CD14-positive monocyte (primary cell): Measurements from ENCODE around the gene TNNT2. TPM values are rescaled to one million over a fixed set of nuclear protein-coding genes. Genes with fewer than 3 reads are reported as not detected.

Source experiments
- DNase-seq, 3 donors: peaks; one replicate each; pipeline ENCODE4 v3.0.0-alpha.2; 2011 to 2022
- H2AFZ ChIP-seq: 2 replicates; pipeline ENCODE4 v1.6.0; 2012; ENCODE audit warnings: mild to moderate bottlenecking, low read depth, low read length, inconsistent platforms; ENCODE audit not compliant: insufficient read depth, poor library complexity, severe bottlenecking
- H3K27ac ChIP-seq, 2 donors: 1 replicate in 1 of 2; 2 replicates in 1 of 2; pipeline ENCODE4 v1.5.1; 2012 to 2013; ENCODE audit warnings: low read length in 2 of 2, control low read depth in 1 of 2, inconsistent platforms in 1 of 2, low read depth in 1 of 2, mild to moderate bottlenecking in 1 of 2
- H3K27me3 ChIP-seq, 2 donors: one replicate each; pipeline versions ENCODE4 v1.6.0 to v1.6.1; 2011 to 2013; ENCODE audit warnings: low read length in 2 of 2; ENCODE audit not compliant: control insufficient read depth in 2 of 2, insufficient read depth in 2 of 2
- H3K36me3 ChIP-seq, 2 donors: replicated peaks in 1 of 2; 1 replicate in 1 of 2; 2 replicates in 1 of 2; pipeline versions ENCODE4 v1.5.1 to v1.6.1; 2012 to 2013; ENCODE audit warnings: low read length in 2 of 2, control low read depth in 1 of 2, inconsistent platforms in 1 of 2, mild to moderate bottlenecking in 1 of 2; ENCODE audit not compliant: insufficient read depth in 2 of 2, control insufficient read depth in 1 of 2
- H3K4me1 ChIP-seq, 2 donors: 1 replicate in 1 of 2; 2 replicates in 1 of 2; pipeline versions ENCODE4 v1.5.1 to v1.6.1; 2012 to 2013; ENCODE audit warnings: low read length in 2 of 2, control low read depth in 1 of 2, inconsistent platforms in 1 of 2, mild to moderate bottlenecking in 1 of 2, moderate library complexity in 1 of 2; ENCODE audit not compliant: insufficient read depth in 2 of 2, control insufficient read depth in 1 of 2
- H3K4me2 ChIP-seq: replicated peaks from 2 replicates; pipeline ENCODE3; 2012; ENCODE audit warnings: low read length, moderate library complexity, mild to moderate bottlenecking; ENCODE audit not compliant: poor library complexity, severe bottlenecking; ENCODE audit errors: extremely low read depth
- H3K4me3 ChIP-seq, 3 experiments: fragments of 200-600 bp in 1 of 3; sonication (generic) in 1 of 3; replicated peaks in 1 of 3; 1 replicate in 2 of 3; 2 replicates in 1 of 3; pipeline ENCODE4 v1.5.1; 2011 to 2013; ENCODE audit warnings: low read length in 3 of 3, mild to moderate bottlenecking in 3 of 3, control low read depth in 2 of 3, low read depth in 2 of 3, inconsistent platforms in 1 of 3, moderate library complexity in 1 of 3
- H3K79me2 ChIP-seq: 2 replicates; pipeline ENCODE4 v1.6.0; 2012; ENCODE audit warnings: mild to moderate bottlenecking, control low read depth, inconsistent platforms, low read length, moderate library complexity; ENCODE audit not compliant: insufficient read depth
- H3K9ac ChIP-seq: 2 replicates; pipeline ENCODE4 v1.6.0; 2017; ENCODE audit warnings: low read length, mild to moderate bottlenecking; ENCODE audit not compliant: insufficient read depth, poor library complexity, severe bottlenecking
- H3K9me3 ChIP-seq, 2 donors: replicated peaks in 1 of 2; 1 replicate in 1 of 2; 2 replicates in 1 of 2; pipeline versions ENCODE4 v1.5.1 to v1.6.1; 2012 to 2013; ENCODE audit warnings: low read length in 2 of 2, control low read depth in 1 of 2; ENCODE audit not compliant: control insufficient read depth in 1 of 2, insufficient read depth in 1 of 2
- H4K20me1 ChIP-seq: 2 replicates; pipeline ENCODE4 v1.6.0; 2012; ENCODE audit warnings: mild to moderate bottlenecking, low read length, control low read depth, moderate library complexity; ENCODE audit not compliant: insufficient read depth
- H3K27ac Mint-ChIP-seq, 7 donors: one replicate each; pipeline ENCODE4 v1.8.0; 2020; ENCODE audit warnings: mild to moderate bottlenecking in 7 of 7, mixed read lengths in 7 of 7, moderate library complexity in 6 of 7, inconsistent platforms in 2 of 7
- H3K27me3 Mint-ChIP-seq, 3 donors: one replicate each; pipeline ENCODE4 v1.8.0; 2021 to 2022; ENCODE audit warnings: low read depth in 3 of 3, mild to moderate bottlenecking in 3 of 3, mixed read lengths in 3 of 3, moderate library complexity in 3 of 3, inconsistent platforms in 1 of 3
- H3K36me3 Mint-ChIP-seq, 2 donors: one replicate each; pipeline ENCODE4 v1.8.0; 2020; ENCODE audit warnings: mixed read lengths in 2 of 2, inconsistent platforms in 1 of 2, mild to moderate bottlenecking in 1 of 2
- H3K4me1 Mint-ChIP-seq: one replicate; pipeline ENCODE4 v1.8.0; 2020; ENCODE audit warnings: mild to moderate bottlenecking, mixed read lengths
- H3K4me3 Mint-ChIP-seq, 2 donors: one replicate each; pipeline ENCODE4 v1.8.0; 2020; ENCODE audit warnings: mild to moderate bottlenecking in 2 of 2, mixed read lengths in 2 of 2, moderate library complexity in 1 of 2
- H3K9me3 Mint-ChIP-seq, 7 donors: one replicate each; pipeline ENCODE4 v1.8.0; 2020 to 2022; ENCODE audit warnings: mixed read lengths in 7 of 7, mild to moderate bottlenecking in 6 of 7, moderate library complexity in 6 of 7, inconsistent platforms in 2 of 7
- WGBS: methylation state at CpG from one replicate; pipeline ENCODE4 v1.1.5; 2013; ENCODE audit warnings: missing lambda C conversion rate; ENCODE audit not compliant: insufficient coverage; 5-methylcytosine and 5-hydroxymethylcytosine counted together
- intact Hi-C, 2 donors: fragments of 100-400 bp; cut with micrococcal nuclease; formaldehyde crosslinking; loops; one replicate each; pipeline versions ENCODE4 v1.15.0 to v1.15.1; 2023
- polyA plus RNA-seq, 3 donors: library from polyadenylated mRNA; depleted of rRNA in 1 of 3; unstranded in 2 of 3; stranded (reverse) in 1 of 3; fragments of 300-500 nt in 2 of 3; fragments of >200 nt in 1 of 3; fragmentation: Illumina TruSeq in 2 of 3; gene quantifications; 1 replicate in 2 of 3; 2 replicates in 1 of 3; pipeline ENCODE4 v1.2.3, GENCODE V29; 2012 to 2021
- TF ChIP-seq, protein P1 (sequence below): fragments of 200-600 bp; IDR thresholded peaks from one replicate; pipeline ENCODE4 v1.8.0; 2022; ENCODE audit warnings: antibody characterized with exemption, mild to moderate bottlenecking

TNNT2 gene
- polyA plus RNA-seq, 3 donors = not detected

GRCh38 chr1:201359031-201359872 is 18.2 kb downstream of the TNNT2 start:
- Histone ChIP-seq H3K4me2 (no peak overlapping the region), H3K9me3 (no peaks in the 10 kb centered on the region), H3K4me3 (no peak overlapping the region), H4K20me1 (no peaks in the 10 kb centered on the region), H3K79me2 (no peaks in the 10 kb centered on the region), H3K27ac (no peak overlapping the region), H3K27me3 (no peaks in the 10 kb centered on the region), H2AFZ (no peak overlapping the region), H3K4me1 (no peaks in the 10 kb centered on the region), H3K9ac (no peak overlapping the region), H3K36me3 (no peaks in the 10 kb centered on the region)
- Mint-ChIP-seq H3K4me3 (no peak overlapping the region), H3K27me3 (peaks cover 3 to 10% (median 9%) of the 10 kb centered on the region in 3 donors), H3K4me1 (no peaks in the 10 kb centered on the region), H3K36me3 (no peaks in the 10 kb centered on the region), H3K9me3 (peaks cover 0 to 1% (median 0%) of the 10 kb centered on the region in 7 donors), H3K27ac (no peak overlapping the region)
- DNase-seq = no peak
- TF ChIP-seq, protein P1, sequence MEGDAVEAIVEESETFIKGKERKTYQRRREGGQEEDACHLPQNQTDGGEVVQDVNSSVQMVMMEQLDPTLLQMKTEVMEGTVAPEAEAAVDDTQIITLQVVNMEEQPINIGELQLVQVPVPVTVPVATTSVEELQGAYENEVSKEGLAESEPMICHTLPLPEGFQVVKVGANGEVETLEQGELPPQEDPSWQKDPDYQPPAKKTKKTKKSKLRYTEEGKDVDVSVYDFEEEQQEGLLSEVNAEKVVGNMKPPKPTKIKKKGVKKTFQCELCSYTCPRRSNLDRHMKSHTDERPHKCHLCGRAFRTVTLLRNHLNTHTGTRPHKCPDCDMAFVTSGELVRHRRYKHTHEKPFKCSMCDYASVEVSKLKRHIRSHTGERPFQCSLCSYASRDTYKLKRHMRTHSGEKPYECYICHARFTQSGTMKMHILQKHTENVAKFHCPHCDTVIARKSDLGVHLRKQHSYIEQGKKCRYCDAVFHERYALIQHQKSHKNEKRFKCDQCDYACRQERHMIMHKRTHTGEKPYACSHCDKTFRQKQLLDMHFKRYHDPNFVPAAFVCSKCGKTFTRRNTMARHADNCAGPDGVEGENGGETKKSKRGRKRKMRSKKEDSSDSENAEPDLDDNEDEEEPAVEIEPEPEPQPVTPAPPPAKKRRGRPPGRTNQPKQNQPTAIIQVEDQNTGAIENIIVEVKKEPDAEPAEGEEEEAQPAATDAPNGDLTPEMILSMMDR = no peak
- 78% methylated on average over 15 of the region's 18 CpGs for WGBS
- intact Hi-C loops = no loop called here

DNA sequence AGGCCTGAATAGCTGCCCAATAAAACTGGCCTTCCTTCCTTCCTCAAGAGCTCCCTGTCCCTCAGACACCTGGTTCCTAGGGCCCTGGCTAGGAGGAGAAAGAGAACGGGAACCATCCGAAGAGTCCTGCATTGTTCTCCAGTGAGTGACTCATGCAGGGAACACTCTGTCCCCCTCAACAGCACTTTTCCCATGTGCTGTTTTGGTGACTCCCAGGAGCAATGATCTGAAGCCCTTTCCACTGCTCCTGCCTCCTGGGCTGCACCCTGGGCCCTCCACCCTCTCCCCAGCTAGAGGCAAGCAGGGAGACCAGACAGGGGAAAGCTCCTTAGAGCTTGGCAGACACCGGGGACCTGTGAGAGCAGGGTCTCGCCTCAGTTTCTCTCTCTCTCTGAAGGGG is 18.9 kb downstream of the TNNT2 start:
- H3K4me2 ChIP-seq = no peak overlapping the region
- Mint-ChIP-seq H3K9me3 (peaks cover 0 to 1% (median 0%) of the 10 kb centered on the region in 7 donors), H3K4me1 (no peaks in the 10 kb centered on the region), H3K27me3 (peaks cover 3 to 12% (median 10%) of the 10 kb centered on the region in 3 donors), H3K36me3 (no peaks in the 10 kb centered on the region), H3K4me3 (no peak overlapping the region), H3K27ac (no peak overlapping the region)
- no peaks in the 10 kb centered on the region for H4K20me1 ChIP-seq
- H3K4me3 ChIP-seq = no peak overlapping the region
- H3K79me2 ChIP-seq = no peaks in the 10 kb centered on the region
- TF ChIP-seq, protein P1 = no peak
- intact Hi-C loops = no loop called here
- no peaks in the 10 kb centered on the region for H3K36me3 ChIP-seq
- no peak overlapping the region for H2AFZ ChIP-seq
- no peaks in the 10 kb centered on the region for H3K9me3 ChIP-seq
- no peaks in the 10 kb centered on the region for H3K27me3 ChIP-seq
- WGBS = no CpG with 5 or more reads among the region's 4 CpGs
- H3K9ac ChIP-seq = no peak overlapping the region
- no peak for DNase-seq
- H3K4me1 ChIP-seq = no peaks in the 10 kb centered on the region
- no peak overlapping the region for H3K27ac ChIP-seq
